H1 (cell line): ENCODE results near the gene DYNC2H1. TPM values are rescaled to one million over a fixed set of nuclear protein-coding genes. Genes with fewer than 3 reads are reported as not detected.

ENCODE experiments used
- CTCF ChIA-PET: fragments of 300-600 bp; sonication (Branson Sonifier 250); formaldehyde crosslinking; loops from one replicate; lab custom pipeline; 2021; ENCODE audit not compliant: partially characterized antibody; lab: Charles Lee
- POLR2A ChIA-PET: fragments of 300-600 bp; sonication (Branson Sonifier 250); formaldehyde crosslinking; loops from one replicate; lab custom pipeline; 2021; ENCODE audit warnings: inconsistent platforms; ENCODE audit not compliant: partially characterized antibody; lab: Charles Lee
- DNase-seq, 2 experiments: peaks; one replicate each; pipeline versions ENCODE4 v3.0.0 to v3.0.0-alpha.2; 2010 to 2022; ENCODE audit warnings: low spot score in 2 of 2, low read depth in 1 of 2, mixed read lengths in 1 of 2
- FAIRE-seq: peaks from 2 replicates; lab custom pipeline; 2011; peaks lifted over from hg19 to GRCh38; lab: Jason Lieb, UNC
- H2AFZ ChIP-seq: 2 replicates; pipeline ENCODE4 v1.8.1; 2012; ENCODE audit warnings: low read length, inconsistent platforms
- H2AK5ac ChIP-seq: 2 replicates; pipeline ENCODE4 v1.6.1; 2013; ENCODE audit warnings: low read depth, low read length
- H2BK120ac ChIP-seq: replicated peaks from 2 replicates; pipeline ENCODE3; 2013; ENCODE audit warnings: low read depth, low read length, inconsistent platforms
- H2BK12ac ChIP-seq: 2 replicates; pipeline ENCODE4 v1.6.1; 2013; ENCODE audit warnings: low read depth, low read length
- H2BK15ac ChIP-seq: 2 replicates; pipeline ENCODE4 v1.6.1; 2013; ENCODE audit warnings: low read length
- H2BK20ac ChIP-seq: 2 replicates; pipeline ENCODE4 v1.6.1; 2013; ENCODE audit warnings: low read length
- H2BK5ac ChIP-seq: 2 replicates; pipeline ENCODE4 v1.6.1; 2013; ENCODE audit warnings: low read depth, low read length
- H3K14ac ChIP-seq: 2 replicates; pipeline ENCODE4 v1.6.1; 2013; ENCODE audit warnings: inconsistent platforms; ENCODE audit not compliant: insufficient read length
- H3K18ac ChIP-seq: 2 replicates; pipeline ENCODE4 v1.6.1; 2013; ENCODE audit warnings: low read length; ENCODE audit errors: extremely low read depth
- H3K23ac ChIP-seq: 2 replicates; pipeline ENCODE4 v1.6.1; 2013; ENCODE audit warnings: inconsistent platforms; ENCODE audit not compliant: insufficient read length
- H3K23me2 ChIP-seq: 2 replicates; pipeline ENCODE4 v1.6.1; 2013; ENCODE audit warnings: low read depth, low read length
- H3K27ac ChIP-seq: 2 replicates; pipeline ENCODE4 v1.6.1; 2011; ENCODE audit warnings: low read depth, low read length, inconsistent platforms
- H3K27me3 ChIP-seq, 4 experiments: replicated peaks in 1 of 4; 1 replicate in 1 of 4; 2 replicates in 3 of 4; pipeline versions ENCODE4 v1.6.1 to v1.8.1; 2011 to 2013; ENCODE audit warnings: low read length in 3 of 4, mild to moderate bottlenecking in 3 of 4, inconsistent platforms in 2 of 4, mixed read lengths in 2 of 4, moderate library complexity in 1 of 4; ENCODE audit not compliant: control insufficient read depth in 3 of 4, insufficient read depth in 3 of 4; ENCODE audit errors: extremely low read depth in 1 of 4
- H3K36me3 ChIP-seq, 4 experiments: 2 replicates each; pipeline versions ENCODE4 v1.6.1 to v1.8.1; 2011 to 2013; ENCODE audit warnings: mild to moderate bottlenecking in 4 of 4, low read length in 3 of 4, moderate library complexity in 2 of 4, control low read depth in 1 of 4, inconsistent platforms in 1 of 4; ENCODE audit not compliant: insufficient read depth in 4 of 4, control insufficient read depth in 2 of 4
- H3K4ac ChIP-seq: replicated peaks from 2 replicates; pipeline ENCODE3; 2013; ENCODE audit warnings: low read length, low read depth, mixed read lengths, inconsistent platforms; ENCODE audit not compliant: insufficient read length
- H3K4me1 ChIP-seq, 4 experiments: replicated peaks in 1 of 4; 1 replicate in 1 of 4; 2 replicates in 3 of 4; pipeline versions ENCODE4 v1.6.1 to v1.8.1; 2011 to 2013; ENCODE audit warnings: low read length in 3 of 4, inconsistent platforms in 2 of 4, mixed read lengths in 1 of 4; ENCODE audit not compliant: insufficient read depth in 4 of 4, control insufficient read depth in 3 of 4
- H3K4me2 ChIP-seq, 2 experiments: 2 replicates each; pipeline versions ENCODE4 v1.6.1 to v1.8.1; 2011 to 2013; ENCODE audit warnings: low read depth in 2 of 2, low read length in 2 of 2, control low read depth in 1 of 2, inconsistent platforms in 1 of 2, mild to moderate bottlenecking in 1 of 2; ENCODE audit not compliant: insufficient read depth in 1 of 2
- H3K4me3 ChIP-seq, 4 experiments: fragments of 200-600, 300-600 bp in 1 of 4; sonication (generic), shearing (Covaris generic), sonication (Bioruptor Twin) in 1 of 4; 2 replicates each; pipeline versions ENCODE4 v1.5.1 to v1.8.1; 2011 to 2016; ENCODE audit warnings: low read length in 4 of 4, low read depth in 3 of 4, control low read depth in 2 of 4, inconsistent platforms in 2 of 4, mild to moderate bottlenecking in 2 of 4, mixed read lengths in 1 of 4, moderate library complexity in 1 of 4; ENCODE audit not compliant: insufficient read depth in 2 of 4; ENCODE audit errors: extremely low read depth in 1 of 4
- H3K56ac ChIP-seq: replicated peaks from 2 replicates; pipeline ENCODE3; 2013; ENCODE audit warnings: low read depth, mild to moderate bottlenecking, mixed read lengths, low read length, inconsistent platforms; ENCODE audit not compliant: insufficient read length
- H3K79me1 ChIP-seq: 2 replicates; pipeline ENCODE4 v1.6.1; 2013; ENCODE audit warnings: low read depth, low read length, control low read depth
- H3K79me2 ChIP-seq, 2 experiments: 2 replicates each; pipeline versions ENCODE4 v1.6.1 to v1.8.1; 2012 to 2013; ENCODE audit warnings: low read length in 2 of 2, mild to moderate bottlenecking in 2 of 2, inconsistent platforms in 1 of 2; ENCODE audit not compliant: insufficient read depth in 2 of 2, control insufficient read depth in 1 of 2
- H3K9ac ChIP-seq, 4 experiments: replicated peaks in 1 of 4; 1 replicate in 1 of 4; 2 replicates in 3 of 4; pipeline versions ENCODE4 v1.6.1 to v1.8.1; 2011 to 2013; ENCODE audit warnings: low read depth in 3 of 4, low read length in 3 of 4, control low read depth in 2 of 4, mild to moderate bottlenecking in 2 of 4, moderate library complexity in 2 of 4, inconsistent platforms in 1 of 4; ENCODE audit errors: extremely low read depth in 1 of 4
- H3K9me3 ChIP-seq, 2 experiments: 2 replicates each; pipeline versions ENCODE4 v1.6.1 to v1.8.1; 2012 to 2013; ENCODE audit warnings: mild to moderate bottlenecking in 2 of 2, moderate library complexity in 2 of 2, control low read depth in 1 of 2, inconsistent platforms in 1 of 2, low read depth in 1 of 2, low read length in 1 of 2, mixed read lengths in 1 of 2; ENCODE audit not compliant: insufficient read depth in 2 of 2
- H4K20me1 ChIP-seq, 2 experiments: replicated peaks in 1 of 2; 2 replicates each; pipeline versions ENCODE3 to v1.8.1; 2011 to 2013; ENCODE audit warnings: inconsistent platforms in 2 of 2, low read length in 2 of 2, mild to moderate bottlenecking in 1 of 2; ENCODE audit not compliant: insufficient read depth in 2 of 2, control insufficient read depth in 1 of 2
- H4K5ac ChIP-seq: 2 replicates; pipeline ENCODE4 v1.6.1; 2013; ENCODE audit warnings: low read length, low read depth, mixed read lengths, inconsistent platforms; ENCODE audit not compliant: insufficient read length
- H4K8ac ChIP-seq: 2 replicates; pipeline ENCODE4 v1.8.0; 2013; ENCODE audit warnings: mild to moderate bottlenecking, moderate library complexity, low read length, inconsistent platforms; ENCODE audit not compliant: insufficient read depth; ENCODE audit errors: extremely low read depth
- H4K91ac ChIP-seq: replicated peaks from 2 replicates; pipeline ENCODE3; 2013; ENCODE audit warnings: low read length, mixed read lengths, inconsistent platforms; ENCODE audit not compliant: insufficient read length
- ASH2L ChIP-seq: fragments of 200-600, 300-600 bp; sonication (generic); IDR thresholded peaks from one replicate; pipeline ENCODE4 v1.7.1; 2017; ENCODE audit warnings: low read length
- ATF2 ChIP-seq: IDR thresholded peaks from 2 replicates; pipeline ENCODE4 v1.6.1; 2012; ENCODE audit warnings: low read length, inconsistent platforms
- CTCF ChIP-seq, 3 experiments: IDR thresholded peaks; 1 replicate in 2 of 3; 2 replicates in 1 of 3; pipeline versions ENCODE4 v1.5.1 to v1.6.1; 2011; ENCODE audit warnings: low read length in 3 of 3, mild to moderate bottlenecking in 3 of 3, inconsistent platforms in 2 of 3, low read depth in 1 of 3, moderate library complexity in 1 of 3; ENCODE audit not compliant: insufficient read depth in 1 of 3; ENCODE audit errors: control extremely low read depth in 1 of 3
- FOSL1 ChIP-seq: IDR thresholded peaks from 2 replicates; pipeline ENCODE4 v1.6.1; 2011; ENCODE audit warnings: mild to moderate bottlenecking, low read depth, low read length, moderate library complexity; ENCODE audit not compliant: insufficient read depth
- JUN ChIP-seq: IDR thresholded peaks from 2 replicates; pipeline ENCODE4 v1.6.1; 2011; ENCODE audit warnings: low read depth, mild to moderate bottlenecking, improper control_type of control experiment, low read length
- KDM4A ChIP-seq: IDR thresholded peaks from one replicate; pipeline ENCODE4 v1.7.1; 2012; ENCODE audit warnings: low read depth, mild to moderate bottlenecking, moderate library complexity, low read length, inconsistent platforms; ENCODE audit not compliant: severe bottlenecking
- POLR2A ChIP-seq, 2 experiments: IDR thresholded peaks; 1 replicate in 1 of 2; 2 replicates in 1 of 2; pipeline ENCODE4 v1.6.1; 2011; ENCODE audit warnings: low read depth in 2 of 2, low read length in 2 of 2, mild to moderate bottlenecking in 2 of 2; ENCODE audit errors: control extremely low read depth in 1 of 2
- RNF2 ChIP-seq: fragments of 200-900, 300-1000 bp; sonication (generic); IDR thresholded peaks from 2 replicates; pipeline ENCODE4 v1.7.1; 2016; ENCODE audit warnings: borderline replicate concordance, low read depth, mild to moderate bottlenecking, antibody characterized with exemption, low read length; ENCODE audit not compliant: poor library complexity, severe bottlenecking; ENCODE audit errors: missing control alignments
- WGBS, 2 experiments: shearing (Covaris generic) in 1 of 2; methylation state at CpG; one replicate each; pipeline versions ENCODE4 v1.1.6 to v1.1.7; 2013 to 2015; ENCODE audit warnings: low lambda C conversion rate in 2 of 2, mixed read lengths in 2 of 2, inconsistent platforms in 1 of 2, low coverage in 1 of 2, missing lambda C conversion rate in 1 of 2; ENCODE audit not compliant: insufficient replicate concordance in 2 of 2, insufficient coverage in 1 of 2, insufficient read length in 1 of 2; ENCODE audit errors: extremely low coverage in 1 of 2, missing lambda C conversion rate in 1 of 2; 5-methylcytosine and 5-hydroxymethylcytosine counted together
- polyA plus RNA-seq, 7 experiments: library from polyadenylated mRNA; depleted of rRNA in 3 of 7; stranded (reverse) in 5 of 7; unstranded in 2 of 7; fragments of >200 nt in 5 of 7; fragments of 200-250 nt in 2 of 7; gene quantifications; 1 replicate in 5 of 7; 2 replicates in 1 of 7; 4 replicates in 1 of 7; pipeline versions ENCODE4 v1.2.1 to v1.2.3, GENCODE V29; 2011 to 2013; ENCODE audit warnings: missing spikeins in 2 of 7, mixed read lengths in 2 of 7
- total RNA-seq: library from RNA; stranded (reverse); fragmentation: NEBNext Ultra II Directional; extraction: Animal tissue kit (Norgen Biotek cat#: 25700); gene quantifications from 2 replicates; pipeline ENCODE4 v1.2.1, GENCODE V29; 2021

The DYNC2H1 gene
- total and polyA plus RNA-seq, 2 of the 8 experiments (the other 6 are each of a cell fraction or from before 2014, with no cell fraction given), result 6.2 to 12.0 TPM

GRCh38 chr11:103464420-103464819, 355.2 kb downstream of the DYNC2H1 start:
- DNase-seq, result no peak
- Histone ChIP-seq H3K36me3 (no peaks in the 10 kb centered on the region), H3K4me1 (no peaks in the 10 kb centered on the region), H2BK5ac (no peak overlapping the region), H3K4me2 (no peak overlapping the region), H3K4ac (no peak overlapping the region), H4K5ac (no peak overlapping the region), H4K20me1 (no peaks in the 10 kb centered on the region), H2BK12ac (no peak overlapping the region), H3K27ac (no peak overlapping the region), H4K91ac (no peak overlapping the region), H2BK20ac (no peak overlapping the region), H2BK15ac (no peak overlapping the region), H3K23me2 (no peaks in the 10 kb centered on the region)
- WGBS, 2 experiments, result 81% methylated on average over 1 of the region's 1 CpG; no CpG with 5 or more reads in 1 of the 2 experiments
- no peak for TF ChIP-seq KDM4A
- no peak for TF ChIP-seq JUN
- no peak for TF ChIP-seq POLR2A (IDR thresholded peaks at IDR 0.05; ENCODE audit: control extremely low read depth in 1 of 2, low read depth in 2 of 2, low read length in 2 of 2)
- TF ChIP-seq CTCF (IDR thresholded peaks at IDR 0.05; ENCODE audit: control extremely low read depth in 1 of 3, insufficient read depth in 1 of 3, low read depth in 1 of 3, low read length in 3 of 3), result no peak
- no peak for TF ChIP-seq RNF2
- TF ChIP-seq FOSL1, result no peak
- no peak for TF ChIP-seq ATF2
- TF ChIP-seq ASH2L, result no peak
- TF ChIP-seq, all 59 proteins: peak for 0
- no peak overlapping the region for H3K9ac ChIP-seq
- H3K18ac ChIP-seq, result no peak overlapping the region
- no peak overlapping the region for H2AFZ ChIP-seq
- no peaks in the 10 kb centered on the region for H3K79me2 ChIP-seq
- no peaks in the 10 kb centered on the region for H3K79me1 ChIP-seq
- H3K4me3 ChIP-seq, result no peak overlapping the region
- no peak overlapping the region for H2AK5ac ChIP-seq
- ChIA-PET CTCF (interaction anchor here (1.0 to 1.5 kb wide), 2 partner anchors 11 to 73 kb away, joined by 4 to 8 read pairs; no protein-coding TSS in a partner anchor), POLR2A (no interaction called here)
- no peak overlapping the region for H3K14ac ChIP-seq
- no peak for FAIRE-seq
- no peak overlapping the region for H3K56ac ChIP-seq
- H3K9me3 ChIP-seq, result no peaks in the 10 kb centered on the region
- no peaks in the 10 kb centered on the region for H3K27me3 ChIP-seq
- no peak overlapping the region for H3K23ac ChIP-seq
- H2BK120ac ChIP-seq, result no peak overlapping the region
- H4K8ac ChIP-seq, result no peak overlapping the region
